HT1080 (cell line): ENCODE measurements around the gene GRIA2. TPM values are rescaled to one million over a fixed set of nuclear protein-coding genes. Genes with fewer than 3 reads are reported as not detected.
A peak's percentile ranks its signal among the peaks of the same experiment; 100 is the strongest.
"Not testable (repeated sequence)": the region's sequence is repeated elsewhere in the genome, so short reads cannot be mapped to it uniquely, and the experiment has no call there.

ENCODE experiments used
- DNase-seq: peaks from one replicate; pipeline ENCODE4 v3.0.0-alpha.2; 2015; ENCODE audit warnings: low read depth
- total RNA-seq: library from RNA; depleted of rRNA; stranded (reverse); fragments of >200 nt; shearing (Covaris generic); gene quantifications from 2 replicates; pipeline ENCODE4 v1.2.3, GENCODE V29; 2014

GRIA2 gene
- total RNA-seq, 1 experiment from 2014 or later, result not detected

DNA sequence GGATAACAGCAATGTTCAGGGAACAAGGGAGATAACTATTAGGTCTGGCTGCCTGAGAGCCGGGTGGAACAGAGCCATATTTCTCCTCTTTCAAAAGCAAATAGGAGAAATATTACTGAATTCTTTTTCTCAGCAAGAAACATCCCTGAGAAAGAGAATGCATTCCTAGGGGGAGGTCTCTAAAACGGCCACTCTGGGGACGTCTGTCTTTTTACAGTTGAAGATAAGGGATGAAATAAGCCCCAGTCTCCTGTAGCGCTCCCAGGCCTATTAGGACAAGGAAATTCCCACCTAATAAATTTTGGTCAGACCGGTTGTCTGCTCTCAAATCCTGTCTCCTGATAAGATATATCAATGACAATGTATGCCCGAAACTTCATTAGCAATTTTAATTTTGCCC lies 37.6 kb downstream of the GRIA2 start:
- DNase-seq, result not testable (repeated sequence)

DNA sequence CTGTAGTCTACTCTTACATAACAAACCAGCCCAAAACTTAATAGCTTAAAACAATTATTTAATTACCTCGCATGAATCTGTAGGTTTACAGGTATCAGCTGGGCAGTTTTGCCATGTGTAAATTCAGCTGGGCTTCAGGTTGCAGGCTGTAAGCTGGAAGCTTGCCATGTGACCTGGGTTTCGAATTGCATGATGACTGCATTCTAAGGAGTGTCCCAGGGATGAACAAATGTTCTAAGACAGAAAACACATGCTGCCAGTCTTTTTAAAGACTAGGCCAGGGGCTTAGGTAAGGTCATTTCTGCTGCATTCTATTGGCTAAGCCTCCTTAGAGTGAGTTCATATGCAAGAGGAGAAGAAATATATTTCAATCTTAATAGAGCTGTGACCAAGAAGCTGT lies 44.8 kb downstream of the GRIA2 start:
- peak; percentile 46 for DNase-seq

DNA sequence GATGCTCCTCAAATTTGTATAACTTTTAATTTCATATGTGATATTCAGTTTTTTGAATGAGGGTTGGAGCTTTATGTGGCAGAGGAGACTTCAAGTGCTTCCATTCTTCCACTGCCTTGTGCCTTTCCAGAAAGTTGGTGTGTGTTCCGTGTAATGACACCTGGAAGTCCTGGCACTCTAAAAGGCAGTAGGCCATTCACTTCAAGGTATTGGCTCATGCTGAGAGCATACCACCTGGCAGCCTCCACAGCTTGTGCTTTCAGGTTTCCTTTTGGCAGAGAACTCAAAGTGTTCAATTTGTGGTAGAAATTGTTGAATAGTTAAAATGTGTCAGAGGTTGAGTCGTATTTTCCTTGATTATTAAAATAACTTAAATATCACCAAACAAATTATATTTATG lies 49.6 kb downstream of the GRIA2 start:
- no peak for DNase-seq

DNA sequence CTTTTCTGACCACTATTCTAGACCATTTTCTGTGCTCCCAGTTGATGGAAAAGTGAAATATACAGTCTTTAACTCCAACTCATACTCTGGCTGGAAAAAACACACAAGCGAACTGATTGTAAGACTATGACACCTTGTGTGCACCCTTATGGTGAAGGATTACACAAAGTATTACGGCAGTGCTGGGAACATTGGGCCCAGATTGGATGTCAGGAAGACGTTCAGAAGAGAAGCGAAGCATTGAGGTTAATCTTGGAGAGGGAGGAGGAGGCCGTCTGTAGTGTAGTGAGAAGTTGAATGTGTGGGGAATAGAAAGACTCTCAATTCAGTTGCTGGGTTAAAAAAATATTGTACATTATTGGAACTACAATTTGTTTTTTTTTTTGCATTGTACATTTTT lies 50.0 kb downstream of the GRIA2 start:
- DNase-seq, result no peak

DNA sequence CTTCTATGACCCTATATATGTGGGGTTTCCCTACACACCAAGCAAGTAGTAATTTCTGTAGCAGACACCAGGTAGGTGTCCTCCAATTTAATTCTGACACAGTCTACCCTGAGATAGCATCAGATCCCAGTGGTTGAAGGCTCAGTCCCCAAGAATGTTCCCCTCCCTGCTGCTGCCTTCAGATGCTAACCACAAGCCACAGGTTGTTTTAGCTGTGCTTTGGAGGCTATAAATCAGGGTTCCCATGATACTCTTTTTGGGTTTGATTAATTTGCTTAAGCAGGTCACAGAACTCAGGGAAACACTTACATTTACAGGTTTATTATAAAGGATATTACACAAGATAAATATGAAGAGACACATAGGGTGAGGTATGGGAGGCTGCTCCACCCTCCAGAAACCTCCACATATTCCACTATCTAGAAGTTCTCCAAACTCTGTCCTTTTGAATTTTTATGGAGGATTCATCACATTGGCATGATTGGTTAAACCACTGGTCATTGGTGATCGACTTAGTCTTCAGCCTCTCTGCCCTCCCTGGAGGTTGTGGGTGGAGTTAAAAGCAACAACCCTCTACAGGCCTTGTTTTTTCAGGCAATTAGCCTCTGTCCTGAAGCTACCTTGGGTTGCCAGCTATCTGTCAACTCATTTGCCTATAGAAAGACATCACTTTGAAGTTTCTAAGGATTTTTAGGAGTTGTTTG lies 50.8 kb downstream of the GRIA2 start:
- DNase-seq, result peak; percentile 62

DNA sequence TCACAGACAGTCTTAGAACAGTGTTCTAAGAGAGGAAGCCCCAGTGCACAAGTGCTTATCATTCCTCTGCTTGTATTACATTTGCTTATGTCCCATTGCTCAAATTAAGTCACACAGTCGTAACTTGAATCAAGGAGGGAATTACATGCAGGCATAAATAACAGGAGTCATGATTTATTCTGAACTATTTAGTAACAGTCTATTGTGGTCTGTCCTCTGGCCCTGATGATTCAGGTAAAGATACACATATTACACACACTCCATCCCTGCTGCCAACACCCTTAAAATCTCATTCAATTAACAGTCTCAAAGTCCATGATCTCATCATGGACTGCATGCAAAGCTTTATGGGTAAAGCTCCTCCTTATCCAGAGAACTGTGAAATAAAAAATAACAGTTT lies 60.1 kb downstream of the GRIA2 start:
- peak; percentile 33 for DNase-seq

DNA sequence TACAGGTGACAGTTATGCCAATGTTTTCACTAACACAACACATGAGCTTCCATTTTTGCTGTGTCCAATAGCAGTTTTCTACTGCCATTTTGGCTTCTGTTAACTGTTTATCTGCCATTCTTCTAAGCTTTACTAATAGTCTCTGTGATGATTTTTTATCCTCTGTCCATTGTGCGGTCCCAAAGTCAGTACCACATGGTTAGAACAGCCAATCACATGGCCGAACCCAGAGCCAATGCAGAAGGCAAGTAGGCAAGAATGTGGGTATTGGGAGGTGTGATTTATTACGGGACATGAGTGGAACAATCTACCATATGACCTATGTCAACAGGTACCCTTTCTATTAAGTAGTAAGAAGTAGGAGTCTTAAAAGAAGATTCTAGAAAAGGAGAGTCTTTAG lies 61.5 kb downstream of the GRIA2 start:
- no peak for DNase-seq

DNA sequence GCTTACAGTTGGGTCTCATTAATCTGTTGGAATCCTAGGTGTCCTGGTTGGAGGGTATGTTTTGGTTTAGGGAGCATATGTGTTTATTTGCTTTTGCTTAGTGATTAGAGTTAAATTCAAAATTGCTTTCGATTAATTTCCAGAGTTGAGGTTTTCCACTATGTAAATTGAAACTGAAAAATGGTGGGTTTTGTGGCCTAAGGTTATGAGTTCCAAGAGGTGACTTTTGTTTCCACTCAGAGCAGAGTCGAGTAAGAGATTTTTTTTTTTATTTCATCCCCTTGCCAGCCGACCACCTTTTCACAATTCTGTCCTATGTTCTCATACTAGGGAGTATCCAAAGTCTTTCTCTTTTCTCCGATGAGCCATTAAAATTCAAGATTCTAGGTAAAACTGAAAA lies 66.9 kb downstream of the GRIA2 start:
- no peak for DNase-seq

DNA sequence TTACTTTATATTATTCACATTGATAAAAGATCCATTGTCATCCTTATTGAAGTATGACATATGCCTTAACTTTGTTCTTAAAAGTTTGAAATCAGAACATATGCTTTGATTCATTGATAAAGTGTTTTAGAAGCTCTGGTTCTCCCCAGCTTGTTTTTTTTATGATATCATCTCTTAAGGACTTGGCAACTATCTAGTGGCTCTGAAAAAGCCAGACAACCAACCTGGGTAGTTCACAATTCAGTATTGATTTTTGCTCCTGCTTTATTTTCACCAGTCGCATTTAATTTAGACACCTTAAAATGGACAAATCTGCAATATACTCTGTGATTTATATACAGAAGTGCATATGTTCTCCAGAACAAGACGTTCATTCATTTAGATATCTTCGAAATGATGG lies 70.1 kb downstream of the GRIA2 start:
- DNase-seq, result no peak

DNA sequence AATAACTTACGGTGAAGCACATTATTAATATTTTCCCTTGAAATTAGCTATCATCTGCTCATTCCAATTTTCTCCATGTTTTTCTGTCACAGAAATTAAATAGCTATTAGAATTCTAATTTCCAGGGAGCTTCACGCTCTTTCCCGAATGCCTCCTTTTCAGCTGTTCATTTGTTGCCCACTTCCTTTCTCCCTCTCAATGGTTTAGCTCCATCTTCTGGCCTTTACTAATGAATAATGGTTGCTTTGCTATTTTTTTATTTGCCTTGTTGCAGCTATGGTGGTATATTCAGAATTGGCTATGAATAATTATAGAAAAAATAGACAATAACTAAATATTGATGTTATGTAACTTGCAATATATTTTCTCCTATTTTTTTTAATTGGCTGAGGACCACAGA lies 70.5 kb downstream of the GRIA2 start:
- no peak for DNase-seq

DNA sequence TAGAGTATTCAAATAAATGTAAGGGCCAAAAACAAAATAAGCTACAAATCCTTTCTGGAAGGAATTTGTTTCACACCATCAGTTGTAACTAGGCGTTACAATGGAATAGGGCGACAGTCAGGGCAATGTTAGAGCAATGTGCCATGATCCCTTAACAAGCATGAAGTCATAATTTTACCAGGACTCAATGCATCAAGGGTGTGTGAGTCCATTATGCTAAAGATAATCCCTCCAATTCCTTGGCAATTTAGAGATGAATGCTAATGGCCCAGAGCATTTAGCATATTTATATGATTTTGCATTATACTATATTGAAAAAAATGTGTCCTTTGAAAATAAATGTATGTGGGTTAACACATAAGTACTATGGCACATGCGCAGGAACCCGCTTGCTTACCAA lies 73.1 kb downstream of the GRIA2 start:
- DNase-seq, result no peak

DNA sequence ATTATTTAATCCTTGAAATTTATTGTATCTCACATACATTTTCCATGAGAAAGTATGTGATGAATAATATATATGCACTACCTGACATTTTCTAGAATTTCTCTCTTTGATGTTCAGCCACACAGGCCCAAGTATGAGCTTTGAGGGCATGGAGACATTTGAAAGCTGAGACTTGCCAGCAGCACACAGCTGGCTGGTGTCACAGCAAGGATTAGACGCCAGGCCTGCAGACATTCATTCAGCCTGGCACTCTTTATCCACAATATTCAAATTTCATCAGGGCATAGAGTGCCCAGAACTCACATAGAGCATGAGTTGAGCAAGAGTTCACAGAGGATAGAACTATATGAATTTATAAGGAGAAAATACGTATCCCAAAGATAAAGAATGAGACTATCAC lies 74.0 kb downstream of the GRIA2 start:
- DNase-seq, result no peak

DNA sequence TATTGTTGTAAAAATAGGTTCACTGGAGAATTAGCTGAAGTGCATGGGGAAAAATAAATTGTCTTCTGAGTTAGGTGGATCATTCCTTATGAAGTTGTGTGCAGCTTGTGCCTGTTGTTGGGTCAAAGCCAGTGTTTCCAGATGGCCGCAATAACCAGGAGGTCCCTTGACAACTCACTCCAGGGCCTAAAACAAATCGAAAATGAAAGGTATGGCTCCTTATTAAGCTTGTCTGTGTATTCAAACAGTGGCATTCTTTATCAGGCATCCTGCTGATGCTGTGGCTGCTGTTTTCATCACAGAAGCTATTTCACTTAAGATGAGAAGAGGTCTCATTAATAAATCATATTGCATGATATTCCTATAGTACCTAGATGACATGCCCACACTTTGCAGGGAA lies 80.2 kb downstream of the GRIA2 start:
- no peak for DNase-seq

DNA sequence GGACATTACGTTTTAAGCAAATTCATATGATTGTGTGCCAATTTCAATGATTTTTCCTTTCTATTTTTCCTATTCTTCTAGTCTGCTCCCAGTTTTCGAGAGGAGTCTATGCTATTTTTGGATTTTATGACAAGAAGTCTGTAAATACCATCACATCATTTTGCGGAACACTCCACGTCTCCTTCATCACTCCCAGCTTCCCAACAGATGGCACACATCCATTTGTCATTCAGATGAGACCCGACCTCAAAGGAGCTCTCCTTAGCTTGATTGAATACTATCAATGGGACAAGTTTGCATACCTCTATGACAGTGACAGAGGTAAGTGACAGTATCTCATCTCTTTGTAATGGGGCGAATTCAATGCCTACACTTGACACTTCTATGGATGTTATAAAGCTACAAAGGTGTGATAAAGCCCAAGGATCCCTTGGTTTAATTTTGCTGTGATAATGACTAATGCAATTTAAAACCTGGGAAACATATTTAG lies 83.0 kb downstream of the GRIA2 start:
- DNase-seq, result no peak

DNA sequence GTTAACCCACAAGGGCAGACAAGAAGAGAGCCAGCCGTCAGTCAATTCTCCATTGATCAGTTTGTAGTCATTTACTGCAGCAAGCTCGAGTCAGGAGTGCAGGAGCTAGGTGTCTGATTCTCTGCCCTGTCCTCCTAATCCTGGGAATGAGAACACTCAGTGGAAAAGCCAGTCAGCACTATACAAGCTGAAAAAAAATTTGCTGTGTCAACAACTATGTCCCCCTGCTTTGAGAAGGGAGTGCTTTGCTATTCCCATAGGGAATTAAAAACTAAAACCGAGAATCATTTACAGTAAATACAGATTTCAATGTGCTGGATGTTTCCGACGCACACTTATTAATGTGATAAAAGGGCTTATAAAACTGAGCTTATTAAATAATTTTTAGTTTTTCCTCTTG lies 84.2 kb downstream of the GRIA2 start:
- DNase-seq, result no peak

DNA sequence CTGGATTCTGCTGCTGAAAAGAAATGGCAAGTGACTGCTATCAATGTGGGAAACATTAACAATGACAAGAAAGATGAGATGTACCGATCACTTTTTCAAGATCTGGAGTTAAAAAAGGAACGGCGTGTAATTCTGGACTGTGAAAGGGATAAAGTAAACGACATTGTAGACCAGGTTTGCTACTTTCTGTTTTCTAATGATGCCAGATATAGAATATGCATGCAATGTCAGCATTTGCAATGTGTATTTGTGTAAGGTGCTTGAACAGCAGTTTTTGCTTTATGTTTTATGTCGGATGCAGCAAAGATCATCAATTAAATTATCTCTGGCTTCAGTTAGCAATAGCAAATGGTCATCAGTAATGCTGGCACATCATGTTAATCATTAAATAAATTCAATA lies 92.2 kb downstream of the GRIA2 start:
- DNase-seq, result no peak

DNA sequence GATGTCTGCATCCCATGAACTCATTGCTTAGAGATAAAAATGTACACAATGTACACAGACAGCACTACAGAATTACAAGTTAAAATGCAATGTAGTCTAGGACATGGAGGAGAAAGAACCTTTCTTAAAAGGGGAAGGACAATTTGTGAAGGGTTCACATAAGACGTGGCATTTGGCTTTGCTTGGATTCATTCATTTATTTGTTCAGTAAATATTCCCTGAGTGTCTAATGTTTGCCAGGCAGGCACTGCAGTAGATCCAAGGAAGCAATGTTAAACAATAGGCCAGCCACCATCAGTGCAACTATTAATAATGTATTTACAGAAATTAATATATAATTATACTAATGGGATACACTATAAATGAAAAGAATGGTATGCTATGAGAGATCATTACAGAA lies 94.4 kb downstream of the GRIA2 start:
- no peak for DNase-seq

DNA sequence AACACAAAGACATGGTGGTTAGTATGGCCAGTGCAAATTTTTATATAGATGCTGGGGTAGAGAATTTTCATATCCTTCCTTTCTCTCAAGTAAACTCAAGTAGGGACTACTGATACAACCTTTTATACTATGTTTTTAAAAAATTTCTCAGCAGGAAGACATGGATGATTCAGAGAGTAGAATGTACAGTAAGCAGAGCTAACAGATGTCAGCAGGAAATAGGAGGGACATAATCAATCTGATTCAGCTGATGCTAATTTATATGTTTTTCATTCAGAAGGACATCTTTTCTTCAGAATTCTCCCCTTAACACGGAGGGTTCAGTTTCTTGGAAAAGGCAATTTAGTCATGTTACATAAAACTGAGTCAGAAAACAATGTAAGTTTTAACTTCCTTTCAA lies 95.4 kb downstream of the GRIA2 start:
- DNase-seq, result peak; percentile 46

DNA sequence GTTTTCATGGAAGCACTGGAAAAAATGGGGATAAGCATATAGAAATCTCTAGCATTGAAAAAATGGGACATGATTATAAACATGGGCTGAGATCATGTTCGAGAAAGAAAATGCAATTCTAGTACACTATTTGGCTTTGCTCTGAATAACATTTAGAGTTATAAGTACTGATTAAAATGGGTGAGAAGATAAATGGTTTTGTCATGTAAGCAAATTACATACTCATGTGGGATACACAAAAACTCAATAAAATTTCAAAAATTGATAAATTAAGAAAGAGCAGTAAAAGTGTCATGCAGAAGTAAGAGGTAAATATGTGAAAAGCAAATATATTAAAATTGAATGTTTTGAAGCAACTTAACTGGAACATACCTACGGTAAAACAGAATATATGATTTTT lies 99.6 kb downstream of the GRIA2 start:
- DNase-seq, result no peak

DNA sequence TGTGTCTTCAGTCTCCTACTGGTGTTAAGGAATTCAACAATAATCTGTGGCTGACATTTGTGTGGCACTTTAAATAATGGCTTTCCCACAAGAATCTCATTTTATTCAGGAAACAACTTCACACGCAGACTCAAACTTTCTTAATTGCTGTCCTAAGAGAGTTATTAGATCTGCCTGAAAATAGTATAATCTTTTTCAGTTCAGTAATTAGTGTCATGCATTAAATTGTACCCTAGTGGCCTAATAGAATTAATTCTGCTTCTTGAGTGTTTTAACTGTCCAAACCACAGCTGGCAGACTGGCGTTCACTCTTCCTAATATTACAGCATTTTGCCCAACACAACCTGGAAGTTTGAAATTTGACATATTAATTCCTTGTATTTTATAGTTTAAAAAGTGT lies 107.1 kb downstream of the GRIA2 start:
- DNase-seq, result no peak

DNA sequence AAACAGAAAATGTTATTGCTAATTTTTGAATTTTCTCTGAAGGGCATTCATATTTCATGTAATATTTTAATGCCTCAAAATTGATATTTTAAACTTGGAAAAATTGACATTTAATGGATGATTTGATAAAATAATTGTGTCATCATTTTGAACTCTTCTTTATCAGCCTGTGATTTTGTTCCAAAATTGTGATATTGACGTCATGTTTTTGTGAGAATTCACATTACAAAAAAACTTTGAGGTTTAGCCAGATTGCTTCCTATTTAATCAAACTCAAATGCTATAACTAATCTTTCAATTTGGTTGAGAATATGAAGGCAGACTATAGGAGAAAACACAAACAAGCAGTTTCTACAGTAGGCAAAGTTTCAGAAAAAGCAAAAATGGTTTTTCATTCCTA lies 137.4 kb downstream of the GRIA2 start:
- DNase-seq, result no peak

DNA sequence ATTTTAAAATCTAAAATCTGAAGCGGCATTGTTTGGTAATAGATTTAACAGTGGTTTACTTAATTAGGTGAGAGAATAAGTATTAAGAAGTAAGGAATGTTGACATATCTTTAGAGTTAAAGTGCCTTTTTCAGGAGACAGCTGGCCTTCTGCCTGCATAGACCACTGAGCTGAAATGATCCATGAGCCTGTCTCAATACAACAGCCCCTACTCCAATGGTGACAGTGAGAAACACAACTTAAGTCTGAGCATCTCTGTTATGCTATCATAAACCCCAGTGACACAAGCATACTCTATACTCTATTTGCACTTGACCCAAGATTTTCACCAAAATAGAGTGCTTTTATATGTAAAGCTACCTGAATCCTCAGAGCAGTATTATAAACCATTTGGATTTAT lies 137.9 kb downstream of the GRIA2 start:
- no peak for DNase-seq

DNA sequence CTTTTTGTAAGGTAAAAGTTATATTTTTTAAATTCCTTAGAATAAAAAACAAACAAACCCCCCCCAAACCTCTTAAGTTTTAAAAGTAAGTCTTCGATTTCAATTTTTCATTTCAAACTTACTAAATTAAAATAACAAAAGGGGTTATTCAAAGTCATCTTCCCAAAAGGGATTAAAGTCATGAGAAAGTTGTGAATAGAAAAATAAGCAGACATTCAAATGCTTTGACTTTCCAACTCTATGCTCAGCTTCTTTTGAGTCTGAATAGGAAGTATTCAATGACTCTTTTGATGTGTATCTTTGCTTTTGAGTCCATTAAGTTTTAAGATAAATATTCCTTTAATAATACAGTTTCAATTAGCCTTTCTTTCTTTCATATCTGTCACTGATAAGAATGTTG lies 138.3 kb downstream of the GRIA2 start:
- DNase-seq, result no peak

DNA sequence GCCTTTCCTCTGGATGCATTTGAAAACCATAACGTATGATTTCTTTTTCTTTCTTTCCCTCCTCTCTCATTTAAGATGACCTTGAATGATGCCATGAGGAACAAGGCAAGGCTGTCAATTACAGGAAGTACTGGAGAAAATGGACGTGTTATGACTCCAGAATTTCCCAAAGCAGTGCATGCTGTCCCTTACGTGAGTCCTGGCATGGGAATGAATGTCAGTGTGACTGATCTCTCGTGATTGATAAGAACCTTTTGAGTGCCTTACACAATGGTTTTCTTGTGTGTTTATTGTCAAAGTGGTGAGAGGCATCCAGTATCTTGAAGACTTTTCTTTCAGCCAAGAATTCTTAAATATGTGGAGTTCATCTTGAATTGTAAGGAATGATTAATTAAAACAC lies 142.8 kb downstream of the GRIA2 start:
- no peak for DNase-seq
